ENCODE data around the gene ANG. TPM values are rescaled to one million over a fixed set of nuclear protein-coding genes. Genes with fewer than 3 reads are reported as not detected.

ANG gene
- total RNA-seq, 1 experiment from 2014 or later = 5.8 TPM

DNA sequence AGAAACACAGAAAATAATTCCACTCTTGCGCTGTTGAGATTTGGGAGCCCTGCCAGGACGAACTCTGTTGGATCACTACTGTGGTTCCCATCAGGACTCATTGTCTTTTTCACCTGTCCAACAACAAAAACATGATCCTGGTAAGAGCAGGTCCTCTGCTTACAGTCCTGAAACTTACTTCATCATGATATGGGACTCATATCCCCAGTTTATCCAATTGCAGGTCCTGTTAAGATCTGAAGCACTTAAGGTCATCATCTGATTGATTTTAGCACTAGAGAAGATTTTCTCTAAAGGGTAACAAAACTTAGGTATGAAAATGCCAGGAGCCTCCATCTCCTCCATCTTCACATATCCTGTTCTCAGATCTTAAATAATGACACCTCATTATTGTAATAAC lies 47.0 kb upstream of the ANG start, which contains the start of gene OR6S1:
OR6S1 (minus strand) TSS at position 101 of the 400 bp plus-strand sequence; CDS start at position 101, 0 bp downstream.
- Histone ChIP-seq H3K9me3 (ENCODE audit: control insufficient read depth in 1 of 2, insufficient read depth in 1 of 2, low read depth in 1 of 2, low read length in 2 of 2) (no peaks in the 10 kb centered on the region), H2AFZ (ENCODE audit: low read depth, low read length, poor library complexity, severe bottlenecking) (no peak within 1 kb of the TSS), H3K79me2 (ENCODE audit: insufficient read depth, low read length) (no peaks in the 10 kb centered on the region), H3K27me3 (ENCODE audit: insufficient read depth, low read length) (no peaks in the 10 kb centered on the region; the same call in 1 of the 2 replicates), H3K9ac (ENCODE audit: low read length) (no peak within 1 kb of the TSS), H3K4me3 (replicated peaks in 1 of 2; ENCODE audit: low read depth in 1 of 2, low read length in 2 of 2) (no peak within 1 kb of the TSS), H3K4me1 (ENCODE audit: control insufficient read depth in 1 of 2, insufficient read depth in 2 of 2, low read length in 2 of 2) (no peaks in the 10 kb centered on the region), H3K4me2 (ENCODE audit: low read length) (no peak within 1 kb of the TSS), H3K9me2 (ENCODE audit: insufficient read depth) (no peaks in the 10 kb centered on the region), H3K27ac (ENCODE audit: low read depth, low read length) (no peak within 1 kb of the TSS), H4K20me1 (ENCODE audit: insufficient read depth) (no peaks in the 10 kb centered on the region), H3K36me3 (ENCODE audit: control insufficient read depth in 1 of 2, insufficient read depth in 2 of 2, low read length in 2 of 2) (no peaks in the 10 kb centered on the region)
- ChIA-PET POLR2A (no interaction called here), CTCF (no interaction called here), RAD21 (ENCODE audit: low non-redundant PET in 1 of 2, low total read pairs in 2 of 2, uncharacterized antibody in 2 of 2, unreplicated experiment in 2 of 2) (no interaction called here)
- intact Hi-C loops (cut with micrococcal nuclease) = no loop called here
- TF ChIP-seq CEBPB (IDR thresholded peaks at IDR 0.05; ENCODE audit: low read depth) (no peak), ZFX (IDR thresholded peaks at IDR 0.05) (no peak), MAX (IDR thresholded peaks at IDR 0.05) (no peak), POLR2A (IDR thresholded peaks at IDR 0.05; ENCODE audit: borderline replicate concordance, extremely low read depth, insufficient read depth, insufficient read length) (no peak), EGR1 (IDR thresholded peaks at IDR 0.05; ENCODE audit: low read depth) (no peak), ELF1 (IDR thresholded peaks at IDR 0.05; ENCODE audit: borderline replicate concordance, low read depth) (no peak), RAD21 (IDR thresholded peaks at IDR 0.05; ENCODE audit: low read depth) (no peak), CBX3 (IDR thresholded peaks at IDR 0.05; ENCODE audit: low read depth) (no peak), YY1 (IDR thresholded peaks at IDR 0.05; ENCODE audit: extremely low read depth, insufficient replicate concordance, low read depth, low read length) (no peak), SP1 (IDR thresholded peaks at IDR 0.05; ENCODE audit: low read depth) (no peak), ZNF274 (IDR thresholded peaks at IDR 0.05; ENCODE audit: low read depth, low read length) (no peak), TCF7L2 (IDR thresholded peaks at IDR 0.05; ENCODE audit: borderline replicate concordance, extremely low read depth, insufficient read depth, insufficient read length) (no peak), ATF3 (IDR thresholded peaks at IDR 0.05) (no peak), SRF (IDR thresholded peaks at IDR 0.05; ENCODE audit: low read depth) (no peak)
- TF ChIP-seq, protein P1, sequence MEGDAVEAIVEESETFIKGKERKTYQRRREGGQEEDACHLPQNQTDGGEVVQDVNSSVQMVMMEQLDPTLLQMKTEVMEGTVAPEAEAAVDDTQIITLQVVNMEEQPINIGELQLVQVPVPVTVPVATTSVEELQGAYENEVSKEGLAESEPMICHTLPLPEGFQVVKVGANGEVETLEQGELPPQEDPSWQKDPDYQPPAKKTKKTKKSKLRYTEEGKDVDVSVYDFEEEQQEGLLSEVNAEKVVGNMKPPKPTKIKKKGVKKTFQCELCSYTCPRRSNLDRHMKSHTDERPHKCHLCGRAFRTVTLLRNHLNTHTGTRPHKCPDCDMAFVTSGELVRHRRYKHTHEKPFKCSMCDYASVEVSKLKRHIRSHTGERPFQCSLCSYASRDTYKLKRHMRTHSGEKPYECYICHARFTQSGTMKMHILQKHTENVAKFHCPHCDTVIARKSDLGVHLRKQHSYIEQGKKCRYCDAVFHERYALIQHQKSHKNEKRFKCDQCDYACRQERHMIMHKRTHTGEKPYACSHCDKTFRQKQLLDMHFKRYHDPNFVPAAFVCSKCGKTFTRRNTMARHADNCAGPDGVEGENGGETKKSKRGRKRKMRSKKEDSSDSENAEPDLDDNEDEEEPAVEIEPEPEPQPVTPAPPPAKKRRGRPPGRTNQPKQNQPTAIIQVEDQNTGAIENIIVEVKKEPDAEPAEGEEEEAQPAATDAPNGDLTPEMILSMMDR (IDR thresholded peaks at IDR 0.05 in 2 of 3, conservative IDR thresholded peaks at IDR 0.05 in 1 of 3; ENCODE audit: borderline replicate concordance in 1 of 3, insufficient read depth in 1 of 3, low read depth in 2 of 3, low read length in 2 of 3) = no peak
- TF ChIP-seq, protein P2, sequence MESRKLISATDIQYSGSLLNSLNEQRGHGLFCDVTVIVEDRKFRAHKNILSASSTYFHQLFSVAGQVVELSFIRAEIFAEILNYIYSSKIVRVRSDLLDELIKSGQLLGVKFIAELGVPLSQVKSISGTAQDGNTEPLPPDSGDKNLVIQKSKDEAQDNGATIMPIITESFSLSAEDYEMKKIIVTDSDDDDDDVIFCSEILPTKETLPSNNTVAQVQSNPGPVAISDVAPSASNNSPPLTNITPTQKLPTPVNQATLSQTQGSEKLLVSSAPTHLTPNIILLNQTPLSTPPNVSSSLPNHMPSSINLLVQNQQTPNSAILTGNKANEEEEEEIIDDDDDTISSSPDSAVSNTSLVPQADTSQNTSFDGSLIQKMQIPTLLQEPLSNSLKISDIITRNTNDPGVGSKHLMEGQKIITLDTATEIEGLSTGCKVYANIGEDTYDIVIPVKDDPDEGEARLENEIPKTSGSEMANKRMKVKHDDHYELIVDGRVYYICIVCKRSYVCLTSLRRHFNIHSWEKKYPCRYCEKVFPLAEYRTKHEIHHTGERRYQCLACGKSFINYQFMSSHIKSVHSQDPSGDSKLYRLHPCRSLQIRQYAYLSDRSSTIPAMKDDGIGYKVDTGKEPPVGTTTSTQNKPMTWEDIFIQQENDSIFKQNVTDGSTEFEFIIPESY (IDR thresholded peaks at IDR 0.05; ENCODE audit: extremely low read depth, insufficient replicate concordance, low read length) = no peak
- DNase-seq (ENCODE audit: low read depth, low spot score) = no peak
- no peak for ATAC-seq
- BruUV-seq (replicated peaks) = no TSS peak
